MCF 10A (cell line): ENCODE measurements around the gene TMEM91. TPM values are rescaled to one million over a fixed set of nuclear protein-coding genes. Genes with fewer than 3 reads are reported as not detected.

Experiments used
- BruUV-seq: library from RNA; stranded (reverse); fragments of 400-500 nt; replicated peaks from 2 replicates; lab custom pipeline; 2021; lab: Mats Ljungman, UMichigan
- CTCF ChIA-PET: fragments of 300-600 bp; sonication (Branson Sonifier 250); formaldehyde crosslinking; extraction: SDS; loops from one replicate; lab custom pipeline; 2021; ENCODE audit warnings: antibody characterized with exemption, inconsistent platforms; lab: Yijun Ruan, JAX
- POLR2A ChIA-PET: fragments of 300-600, 350-650 bp; sonication (Branson Sonifier 250); formaldehyde crosslinking; extraction: SDS; loops from one replicate; lab custom pipeline; 2020; ENCODE audit warnings: antibody characterized with exemption, inconsistent platforms; lab: Yijun Ruan, JAX
- DNase-seq: peaks from one replicate; pipeline ENCODE4 v3.0.0-alpha.2; 2018; ENCODE audit not compliant: unreplicated experiment
- H3K27ac Mint-ChIP-seq: one replicate; pipeline ENCODE4 v1.8.0; 2022; ENCODE audit warnings: mild to moderate bottlenecking, low read depth, mixed read lengths; ENCODE audit not compliant: unreplicated experiment
- H3K27me3 Mint-ChIP-seq: one replicate; pipeline ENCODE4 v1.8.0; 2022; ENCODE audit warnings: mixed read lengths; ENCODE audit not compliant: insufficient read depth, unreplicated experiment
- H3K36me3 Mint-ChIP-seq: one replicate; pipeline ENCODE4 v1.8.0; 2022; ENCODE audit warnings: mild to moderate bottlenecking, moderate library complexity, mixed read lengths; ENCODE audit not compliant: insufficient read depth, unreplicated experiment
- H3K4me1 Mint-ChIP-seq: one replicate; pipeline ENCODE4 v1.8.0; 2022; ENCODE audit warnings: mixed read lengths; ENCODE audit not compliant: insufficient read depth, unreplicated experiment
- H3K4me3 Mint-ChIP-seq: one replicate; pipeline ENCODE4 v1.8.0; 2022; ENCODE audit warnings: mild to moderate bottlenecking, moderate library complexity, mixed read lengths; ENCODE audit not compliant: unreplicated experiment
- H3K9me3 Mint-ChIP-seq: one replicate; pipeline ENCODE4 v1.8.0; 2022; ENCODE audit warnings: mixed read lengths; ENCODE audit not compliant: unreplicated experiment
- CTCF ChIP-seq: fragments of 200-600 bp; IDR thresholded peaks from one replicate; pipeline ENCODE4 v1.8.0; 2022; ENCODE audit warnings: antibody characterized with exemption, mild to moderate bottlenecking; ENCODE audit not compliant: unreplicated experiment
- intact Hi-C: fragments of 100-400 bp; cut with micrococcal nuclease; formaldehyde crosslinking; loops from 2 replicates; pipeline ENCODE4 v1.14.1; 2022
- total RNA-seq: library from RNA; stranded (reverse); gene quantifications from 2 replicates; pipeline ENCODE4 v1.2.3, GENCODE V29; 2022

Gene TMEM91
- total RNA-seq, 1 experiment from 2014 or later = 6.1 TPM

- Mint-ChIP-seq H3K4me1 (peaks cover 8% of the 10 kb centered on the region), H3K27ac (no peak overlapping the region), H3K36me3 (peaks cover 48% of the 10 kb centered on the region), H3K4me3 (no peak overlapping the region), H3K27me3 (no peaks in the 10 kb centered on the region), H3K9me3 (no peaks in the 10 kb centered on the region)
- intact Hi-C loops = no loop called here
- ChIA-PET POLR2A (interaction anchor here (0.6 to 1.0 kb wide), 2 partner anchors 12 to 57 kb away, joined by 3 read pairs; no protein-coding TSS in a partner anchor), CTCF (interaction anchor here (0.7 kb wide), 1 partner anchor 13 kb away, joined by 3 read pairs; no protein-coding TSS in a partner anchor)
- no peak for DNase-seq
- no TSS peak for BruUV-seq
- TF ChIP-seq CTCF = no peak
These were observed 48.2 kb downstream of the TMEM91 start for GRCh38 chr19:41424335-41425173.

- POLR2A ChIA-PET = interaction anchor here (2.0 kb wide), 1 partner anchor 14 kb away, joined by 6 read pairs; the partner anchor contains the start of gene DMAC2
- no peak overlapping the region for H3K27ac Mint-ChIP-seq
These were observed 49.1 kb downstream of the TMEM91 start for GRCh38 chr19:41425174-41426115.

GRCh38 chr19:41426116-41426841 lies 49.9 kb downstream of the TMEM91 start:
- ChIA-PET POLR2A (interaction anchor here (0.9 to 2.0 kb wide), 2 partner anchors 11 to 13 kb away, joined by 3 to 6 read pairs; partner anchors contain the start of gene DMAC2), CTCF (interaction anchor here (0.5 kb wide), 1 partner anchor 47 kb away, joined by 3 read pairs; no protein-coding TSS in a partner anchor)
- peaks cover 8% of the 10 kb centered on the region for H3K4me1 Mint-ChIP-seq
- H3K36me3 Mint-ChIP-seq = peaks cover 37% of the 10 kb centered on the region
- intact Hi-C loops = no loop called here
- no peak for DNase-seq
- peak overlapping the region; percentile 29 for H3K27ac Mint-ChIP-seq
- no TSS peak for BruUV-seq
- H3K9me3 Mint-ChIP-seq = no peaks in the 10 kb centered on the region
- TF ChIP-seq CTCF = no peak
- H3K4me3 Mint-ChIP-seq = no peak overlapping the region
- no peaks in the 10 kb centered on the region for H3K27me3 Mint-ChIP-seq

More at GRCh38 chr19:41425174-41426115, 49.1 kb downstream of the TMEM91 start:
- Mint-ChIP-seq H3K36me3 (peaks cover 45% of the 10 kb centered on the region), H3K4me1 (peaks cover 8% of the 10 kb centered on the region), H3K9me3 (no peaks in the 10 kb centered on the region), H3K4me3 (no peak overlapping the region), H3K27me3 (no peaks in the 10 kb centered on the region)
- intact Hi-C loops = no loop called here
- no peak for DNase-seq
- BruUV-seq = no TSS peak
- no peak for TF ChIP-seq CTCF
- CTCF ChIA-PET = no interaction called here
